Effector memory CD4-positive, alpha-beta T cell (primary cell): ENCODE results near the gene CUL7.
"Not testable (repeated sequence)": the region's sequence is repeated elsewhere in the genome, so short reads cannot be mapped to it uniquely, and the experiment has no call there.

Source experiments
- DNase-seq, 3 donors: peaks; one replicate each; pipeline ENCODE4 v3.0.0-alpha.2; 2020
- H3K27ac ChIP-seq: 2 replicates; pipeline ENCODE4 v1.7.0; 2013; ENCODE audit warnings: mild to moderate bottlenecking, low read length, moderate library complexity; ENCODE audit not compliant: insufficient read depth, poor library complexity, severe bottlenecking
- H3K27me3 ChIP-seq: replicated peaks from 2 replicates; pipeline ENCODE4 v1.7.0; 2013; ENCODE audit warnings: mild to moderate bottlenecking, low read length; ENCODE audit not compliant: insufficient read depth, control insufficient read depth, poor library complexity, severe bottlenecking
- H3K36me3 ChIP-seq: 2 replicates; pipeline ENCODE4 v1.7.0; 2013; ENCODE audit warnings: mild to moderate bottlenecking, low read length, moderate library complexity; ENCODE audit not compliant: control insufficient read depth, insufficient read depth
- H3K4me1 ChIP-seq: 2 replicates; pipeline ENCODE4 v1.7.0; 2013; ENCODE audit warnings: low read length, mild to moderate bottlenecking; ENCODE audit not compliant: control insufficient read depth, insufficient read depth, poor library complexity, severe bottlenecking
- H3K4me3 ChIP-seq: 2 replicates; pipeline ENCODE4 v1.7.0; 2013; ENCODE audit warnings: low read length, low read depth, mild to moderate bottlenecking; ENCODE audit not compliant: insufficient read depth, poor library complexity, severe bottlenecking
- H3K9me3 ChIP-seq: 2 replicates; pipeline ENCODE4 v1.7.0; 2013; ENCODE audit warnings: mild to moderate bottlenecking, low read length, moderate library complexity; ENCODE audit not compliant: control insufficient read depth

The CUL7 gene

DNA sequence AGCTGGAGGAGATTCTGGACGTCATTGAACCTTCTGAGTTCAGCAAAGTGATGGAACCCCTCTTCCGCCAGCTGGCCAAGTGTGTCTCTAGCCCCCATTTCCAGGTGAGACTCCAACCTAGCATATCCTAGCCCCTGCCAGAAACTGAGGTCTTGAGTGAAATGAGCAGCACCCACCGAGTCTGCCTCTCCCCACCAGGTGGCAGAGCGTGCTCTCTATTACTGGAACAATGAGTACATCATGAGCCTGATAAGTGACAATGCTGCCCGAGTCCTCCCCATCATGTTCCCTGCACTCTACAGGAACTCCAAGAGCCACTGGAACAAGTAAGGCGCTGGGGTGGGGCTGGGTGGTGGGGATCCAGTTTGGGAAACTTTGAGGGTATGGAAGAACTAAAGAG lies 44.5 kb downstream of the CUL7 start:
- Histone ChIP-seq H3K27me3 (no peaks in the 10 kb centered on the region), H3K4me1 (peaks cover 10% of the 10 kb centered on the region), H3K36me3 (peaks cover 62% of the 10 kb centered on the region), H3K27ac (no peak overlapping the region), H3K4me3 (no peak overlapping the region), H3K9me3 (no peaks in the 10 kb centered on the region)
- DNase-seq: no peak

DNA sequence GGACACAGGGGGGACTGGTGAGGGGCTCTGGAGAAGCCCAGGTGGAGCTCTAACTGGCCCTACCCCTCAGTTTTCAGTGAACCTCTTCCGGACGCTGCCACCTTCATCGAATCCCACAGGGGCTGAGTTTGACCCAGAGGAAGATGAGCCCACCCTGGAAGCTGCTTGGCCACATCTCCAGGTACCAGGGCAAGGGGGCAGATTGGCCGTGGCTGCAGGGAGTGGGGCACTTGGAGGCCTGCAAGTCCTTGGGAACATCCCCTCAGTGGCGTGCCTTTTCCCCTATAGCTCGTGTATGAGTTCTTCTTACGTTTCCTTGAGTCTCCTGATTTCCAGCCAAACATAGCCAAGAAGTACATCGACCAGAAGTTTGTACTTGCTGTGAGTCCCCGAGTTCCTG lies 46.5 kb downstream of the CUL7 start:
- DNase-seq: no peak
- peaks cover 60% of the 10 kb centered on the region for H3K36me3 ChIP-seq
- H3K4me3 ChIP-seq: no peak overlapping the region
- H3K4me1 ChIP-seq: peaks cover 2% of the 10 kb centered on the region
- H3K27ac ChIP-seq: no peak overlapping the region
- H3K27me3 ChIP-seq: no peaks in the 10 kb centered on the region
- H3K9me3 ChIP-seq: no peaks in the 10 kb centered on the region

DNA sequence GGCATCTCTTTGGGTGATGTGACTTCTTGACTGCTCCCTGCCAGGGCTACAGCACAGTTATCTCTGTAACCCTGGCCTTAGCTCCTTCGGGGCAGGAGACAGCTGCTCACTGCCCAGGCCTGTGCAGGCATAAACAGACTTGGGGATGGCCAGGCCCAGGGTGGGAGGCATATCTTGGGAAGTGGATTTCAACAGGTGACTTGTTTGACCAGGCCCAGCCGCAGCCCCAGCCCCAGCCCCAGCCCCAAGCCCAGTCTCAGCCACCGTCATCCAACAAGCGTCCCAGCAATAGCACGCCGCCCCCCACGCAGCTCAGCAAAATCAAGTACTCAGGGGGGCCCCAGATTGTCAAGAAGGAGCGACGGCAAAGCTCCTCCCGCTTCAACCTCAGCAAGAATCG lies 47.4 kb downstream of the CUL7 start:
- DNase-seq: no peak
- H3K36me3 ChIP-seq: peaks cover 52% of the 10 kb centered on the region
- no peak overlapping the region for H3K4me3 ChIP-seq
- no peaks in the 10 kb centered on the region for H3K27me3 ChIP-seq
- H3K4me1 ChIP-seq: peaks cover 2% of the 10 kb centered on the region
- no peak overlapping the region for H3K27ac ChIP-seq
- H3K9me3 ChIP-seq: no peaks in the 10 kb centered on the region

DNA sequence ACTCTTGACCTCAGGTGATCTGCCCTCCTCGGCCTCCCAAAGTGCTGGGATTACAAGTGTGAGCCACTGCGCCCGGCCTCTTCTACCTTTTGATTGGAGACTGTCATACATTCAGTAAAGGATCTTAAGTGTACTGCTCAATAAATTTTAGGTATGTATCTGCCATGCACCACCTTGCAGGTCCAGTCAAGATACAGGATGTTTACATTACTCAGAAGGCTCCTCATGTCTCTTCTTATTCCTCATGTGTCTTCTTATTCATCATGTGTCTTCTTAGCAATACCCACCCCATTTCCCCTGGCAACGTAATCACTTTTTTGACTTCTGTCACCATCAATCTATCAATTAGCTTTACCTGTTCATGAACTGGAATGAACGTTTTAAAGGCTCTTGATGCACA lies 47.8 kb downstream of the CUL7 start:
- Histone ChIP-seq H3K36me3 (peaks cover 47% of the 10 kb centered on the region), H3K4me1 (peaks cover 2% of the 10 kb centered on the region), H3K27ac (no peak overlapping the region), H3K4me3 (no peak overlapping the region), H3K9me3 (no peaks in the 10 kb centered on the region), H3K27me3 (no peaks in the 10 kb centered on the region)
- no peak for DNase-seq

DNA sequence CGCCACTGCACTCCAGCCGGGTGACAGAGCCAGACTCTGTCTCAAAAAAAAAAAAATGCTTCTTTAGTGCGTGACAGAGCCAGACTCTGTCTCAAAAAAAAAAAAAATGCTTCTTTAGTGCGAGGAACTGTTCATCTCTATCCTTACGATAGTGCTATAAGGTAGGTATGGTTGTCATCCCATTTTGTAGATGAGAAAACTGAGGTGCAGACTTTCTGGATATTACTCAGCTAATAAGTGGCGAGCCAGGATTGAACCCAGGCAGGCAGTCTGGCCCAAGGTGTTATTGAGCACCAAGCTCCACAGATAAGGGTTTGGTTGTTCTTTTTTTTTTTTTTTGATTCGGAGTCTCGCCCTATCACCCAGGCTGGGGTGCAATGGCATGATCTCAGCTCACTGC lies 51.8 kb downstream of the CUL7 start:
- H3K27me3 ChIP-seq: no peaks in the 10 kb centered on the region
- H3K4me1 ChIP-seq: no peaks in the 10 kb centered on the region
- H3K9me3 ChIP-seq: no peaks in the 10 kb centered on the region
- no peak overlapping the region for H3K4me3 ChIP-seq
- H3K36me3 ChIP-seq: peaks cover 13% of the 10 kb centered on the region
- DNase-seq: no peak
- no peak overlapping the region for H3K27ac ChIP-seq

DNA sequence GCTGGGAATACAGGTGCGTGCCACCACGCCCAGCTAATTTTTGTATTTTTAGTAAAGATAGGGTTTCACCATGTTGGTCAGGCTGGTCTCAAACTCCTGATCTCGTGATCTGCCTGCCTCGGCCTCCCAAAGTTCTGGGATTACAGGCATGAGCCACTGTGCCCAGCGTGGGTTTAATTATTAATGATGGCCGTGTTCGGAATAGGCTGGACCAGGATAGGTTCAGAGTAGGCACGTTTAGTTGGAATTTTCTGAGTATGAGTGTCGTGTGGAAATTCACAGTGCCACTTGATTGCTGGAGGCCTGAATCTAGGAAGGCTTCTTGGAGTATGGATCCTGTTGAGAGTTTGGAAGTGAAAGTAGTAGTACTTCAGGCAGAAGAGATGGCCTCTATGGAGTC lies 55.4 kb downstream of the CUL7 start:
- not testable (repeated sequence) for H3K4me3 ChIP-seq, H3K4me1 ChIP-seq, H3K36me3 ChIP-seq, H3K9me3 ChIP-seq, H3K27ac ChIP-seq, H3K27me3 ChIP-seq, DNase-seq

DNA sequence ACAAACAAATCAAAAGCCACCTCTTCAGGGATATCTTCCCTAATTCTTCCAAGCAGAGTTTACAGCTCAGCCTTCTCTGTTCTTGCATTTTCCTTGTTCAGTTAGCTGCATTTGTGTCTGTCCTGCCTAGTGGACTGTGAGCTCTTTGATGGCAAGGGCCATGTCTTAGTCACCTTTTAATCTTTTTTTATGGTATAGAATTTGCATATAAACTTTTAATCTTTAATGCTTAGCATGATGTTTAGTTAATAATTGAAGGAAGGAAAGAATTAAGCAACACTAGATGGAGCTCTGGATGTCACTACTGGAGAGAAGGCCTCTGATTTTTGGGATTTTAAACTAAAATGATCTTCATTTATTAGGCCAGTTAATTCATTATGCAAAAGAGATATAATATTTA lies 57.1 kb downstream of the CUL7 start:
- Histone ChIP-seq H3K9me3 (no peaks in the 10 kb centered on the region), H3K4me3 (no peak overlapping the region), H3K4me1 (no peaks in the 10 kb centered on the region), H3K36me3 (peaks cover 11% of the 10 kb centered on the region), H3K27me3 (no peaks in the 10 kb centered on the region), H3K27ac (no peak overlapping the region)
- DNase-seq: no peak

DNA sequence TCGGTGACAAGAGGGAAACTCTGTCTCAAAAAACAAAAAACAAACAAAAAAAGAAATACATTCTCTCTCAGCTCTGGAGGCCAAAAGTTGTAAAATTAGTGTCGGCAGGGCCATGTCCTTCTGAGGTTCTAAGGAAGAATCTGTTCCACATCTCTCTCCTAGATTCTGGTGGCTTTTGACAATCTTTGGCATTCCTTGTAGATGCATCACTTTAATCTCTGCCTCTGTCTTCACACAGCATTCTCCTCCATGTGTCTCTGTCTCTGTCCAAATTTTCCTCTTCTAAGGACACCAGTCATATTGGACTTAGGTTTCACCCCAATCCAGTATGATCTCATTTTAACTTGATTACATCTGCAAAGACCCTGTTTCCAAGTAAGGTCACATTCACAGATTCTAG lies 60.2 kb downstream of the CUL7 start:
- H3K27ac ChIP-seq: no peak overlapping the region
- no peak overlapping the region for H3K4me3 ChIP-seq
- H3K36me3 ChIP-seq: peaks cover 31% of the 10 kb centered on the region
- H3K4me1 ChIP-seq: no peaks in the 10 kb centered on the region
- no peaks in the 10 kb centered on the region for H3K9me3 ChIP-seq
- no peak for DNase-seq
- H3K27me3 ChIP-seq: no peaks in the 10 kb centered on the region

DNA sequence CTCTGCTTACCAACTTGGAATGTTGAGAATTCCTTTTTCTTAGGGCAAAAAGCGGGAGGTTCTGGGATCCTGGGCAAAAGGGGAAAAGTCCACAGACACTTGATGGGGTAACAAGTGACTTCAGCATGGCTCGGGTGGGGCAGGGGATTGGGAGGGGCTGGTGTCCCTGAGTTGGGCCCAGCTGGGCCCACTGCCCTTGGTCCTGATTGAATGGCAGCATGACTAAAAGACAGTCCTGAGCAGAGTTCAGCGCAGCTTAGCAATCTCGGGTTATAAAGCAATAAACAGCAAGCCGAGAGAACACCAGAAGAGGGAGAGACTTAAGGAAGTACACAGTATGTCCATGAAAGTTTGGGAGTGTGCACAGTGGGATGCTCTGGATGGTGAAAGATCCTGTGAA lies 63.7 kb downstream of the CUL7 start:
- Histone ChIP-seq H3K4me3 (no peak overlapping the region), H3K27me3 (no peaks in the 10 kb centered on the region), H3K4me1 (peaks cover 27% of the 10 kb centered on the region), H3K36me3 (peaks cover 31% of the 10 kb centered on the region), H3K27ac (no peak overlapping the region), H3K9me3 (no peaks in the 10 kb centered on the region)
- no peak for DNase-seq

DNA sequence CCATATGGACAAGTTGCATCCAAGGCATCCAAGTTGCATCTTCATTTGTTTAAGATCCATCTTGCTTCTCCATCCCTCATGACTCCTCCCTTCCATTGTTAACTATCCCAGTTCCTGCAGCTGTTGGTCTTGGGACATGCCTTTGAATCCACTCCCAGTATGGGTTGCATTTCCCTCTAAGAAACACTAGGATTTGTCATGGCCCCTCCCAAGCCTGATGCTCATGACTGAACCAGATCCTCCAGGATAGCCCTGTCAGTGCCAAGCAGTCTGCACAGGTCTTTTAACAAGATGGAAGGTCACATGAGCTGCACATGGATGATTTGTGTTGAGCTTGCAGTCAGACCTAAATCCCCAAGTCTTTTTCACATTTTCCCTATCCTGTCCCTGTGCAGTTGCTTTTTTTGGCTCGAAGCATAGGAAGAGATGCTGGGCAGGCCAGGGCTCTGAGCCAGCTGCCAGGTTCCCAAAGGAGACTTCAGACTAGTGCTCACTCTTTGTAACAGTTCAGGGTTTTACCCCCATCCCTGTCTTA lies 65.1 kb downstream of the CUL7 start:
- Histone ChIP-seq H3K9me3 (no peaks in the 10 kb centered on the region), H3K4me3 (no peak overlapping the region), H3K27ac (no peak overlapping the region), H3K4me1 (peaks cover 32% of the 10 kb centered on the region), H3K36me3 (peaks cover 27% of the 10 kb centered on the region), H3K27me3 (no peaks in the 10 kb centered on the region)
- no peak for DNase-seq
